ENCODE measurements around the gene KISS1R.
A peak's percentile ranks its signal among the peaks of the same experiment; 100 is the strongest.

The KISS1R gene

GRCh38 chr19:871446-872265 is 45.5 kb upstream of the KISS1R start:
- DNase-seq (ENCODE audit: low read depth), result no peak
- TF ChIP-seq CTCF (IDR thresholded peaks at IDR 0.05; ENCODE audit: control insufficient read depth, extremely low read depth, insufficient read depth), result no peak
- no peak overlapping the region for H3K4me3 ChIP-seq (ENCODE audit: low read depth, low read length)

GRCh38 chr19:872266-872951 is 44.7 kb upstream of the KISS1R start:
- DNase-seq (ENCODE audit: low read depth), result peak; percentile 68
- no peak overlapping the region for H3K4me3 ChIP-seq (ENCODE audit: low read depth, low read length)
- TF ChIP-seq CTCF (IDR thresholded peaks at IDR 0.05; ENCODE audit: control insufficient read depth, extremely low read depth, insufficient read depth), result no peak

- DNase-seq (ENCODE audit: low read depth), result peak; percentile 33
- H3K4me3 ChIP-seq (ENCODE audit: low read depth, low read length), result no peak overlapping the region
- no peak for TF ChIP-seq CTCF (IDR thresholded peaks at IDR 0.05; ENCODE audit: control insufficient read depth, extremely low read depth, insufficient read depth)
Measured at GRCh38 chr19:873084-873483, 44.0 kb upstream of the KISS1R start.

- H3K4me3 ChIP-seq (ENCODE audit: low read depth, low read length), result no peak overlapping the region
Measured at GRCh38 chr19:873561-874041, 43.5 kb upstream of the KISS1R start.

GRCh38 chr19:875265-875879 is 41.8 kb upstream of the KISS1R start:
- TF ChIP-seq CTCF (IDR thresholded peaks at IDR 0.05; ENCODE audit: control insufficient read depth, extremely low read depth, insufficient read depth), result no peak

More at GRCh38 chr19:873561-874041, 43.5 kb upstream of the KISS1R start:
- DNase-seq (ENCODE audit: low read depth), result no peak
- TF ChIP-seq CTCF (IDR thresholded peaks at IDR 0.05; ENCODE audit: control insufficient read depth, extremely low read depth, insufficient read depth), result no peak

GRCh38 chr19:876089-876488 is 41.0 kb upstream of the KISS1R start:
- DNase-seq (ENCODE audit: low read depth), result no peak
- no peak for TF ChIP-seq CTCF (IDR thresholded peaks at IDR 0.05; ENCODE audit: control insufficient read depth, extremely low read depth, insufficient read depth)

More at GRCh38 chr19:875265-875879, 41.8 kb upstream of the KISS1R start:
- no peak overlapping the region for H3K4me3 ChIP-seq (ENCODE audit: low read depth, low read length)
- DNase-seq (ENCODE audit: low read depth), result no peak

More at GRCh38 chr19:876089-876488, 41.0 kb upstream of the KISS1R start:
- no peak overlapping the region for H3K4me3 ChIP-seq (ENCODE audit: low read depth, low read length)
